HG02870 (cell line): ENCODE results near the gene PDZRN4.

ENCODE experiments used
- ATAC-seq: cut with Tn5 transposase; IDR thresholded peaks from one replicate; pipeline ENCODE4 v1.9.1; 2021; ENCODE audit warnings: mild to moderate bottlenecking, moderate library complexity; ENCODE audit not compliant: unreplicated experiment

The PDZRN4 gene

GRCh38 chr12:41344776-41345470 is 156.8 kb downstream of the PDZRN4 start:
- no peak for ATAC-seq

GRCh38 chr12:41348198-41348597 is 160.1 kb downstream of the PDZRN4 start:
- ATAC-seq: no peak

GRCh38 chr12:41356181-41356580 is 168.1 kb downstream of the PDZRN4 start:
- no peak for ATAC-seq

GRCh38 chr12:41361738-41362137 is 173.6 kb downstream of the PDZRN4 start:
- ATAC-seq: no peak

- no peak for ATAC-seq
These were observed 174.4 kb downstream of the PDZRN4 start for GRCh38 chr12:41362510-41362909.

GRCh38 chr12:41362931-41363330 is 174.8 kb downstream of the PDZRN4 start:
- no peak for ATAC-seq

- ATAC-seq: no peak
These were observed 176.1 kb downstream of the PDZRN4 start for GRCh38 chr12:41364211-41364610.

GRCh38 chr12:41365653-41366171 is 177.6 kb downstream of the PDZRN4 start:
- no peak for ATAC-seq

- no peak for ATAC-seq
These were observed 179.7 kb downstream of the PDZRN4 start for GRCh38 chr12:41367726-41368405.

GRCh38 chr12:41380878-41381277 is 192.8 kb downstream of the PDZRN4 start:
- ATAC-seq: no peak

- ATAC-seq: no peak
These were observed 214.7 kb downstream of the PDZRN4 start for GRCh38 chr12:41402801-41403200.

GRCh38 chr12:41407232-41407799 is 219.2 kb downstream of the PDZRN4 start:
- ATAC-seq: no peak

- ATAC-seq: no peak
These were observed 221.5 kb downstream of the PDZRN4 start for GRCh38 chr12:41409628-41410027.

- ATAC-seq: no peak
These were observed 230.5 kb downstream of the PDZRN4 start for GRCh38 chr12:41418586-41418985.

- ATAC-seq: no peak
These were observed 231.2 kb downstream of the PDZRN4 start for GRCh38 chr12:41419131-41419893.

- ATAC-seq: no peak
These were observed 236.5 kb downstream of the PDZRN4 start for GRCh38 chr12:41424651-41425050.

- ATAC-seq: no peak
These were observed 245.3 kb downstream of the PDZRN4 start for GRCh38 chr12:41433460-41433859.

GRCh38 chr12:41436076-41436475 is 248.0 kb downstream of the PDZRN4 start:
- ATAC-seq: no peak

- ATAC-seq: no peak
These were observed 249.4 kb downstream of the PDZRN4 start for GRCh38 chr12:41437563-41437962.

GRCh38 chr12:41438854-41439541 is 250.9 kb downstream of the PDZRN4 start:
- ATAC-seq: no peak

- ATAC-seq: no peak
These were observed 251.7 kb downstream of the PDZRN4 start for GRCh38 chr12:41439801-41440200.
